Measurements from ENCODE around the gene MYADM.
A peak's percentile ranks its signal among the peaks of the same experiment; 100 is the strongest.

The MYADM gene

GRCh38 chr19:53906211-53907192 lies 38.8 kb downstream of the MYADM start:
- H3F3A ChIP-seq (ENCODE audit: control insufficient read depth, insufficient read depth) = no peaks in the 10 kb centered on the region
- H3K27me3 ChIP-seq (ENCODE audit: control insufficient read depth, low read length) = no peaks in the 10 kb centered on the region
- H3K27ac ChIP-seq (ENCODE audit: low read depth, low read length) = no peak overlapping the region
- no peak overlapping the region for H3K4me2 ChIP-seq (ENCODE audit: low read length)
- H3K9me3 ChIP-seq (ENCODE audit: control insufficient read depth, insufficient read depth, low read length) = no peaks in the 10 kb centered on the region
- no peaks in the 10 kb centered on the region for H3K79me2 ChIP-seq (ENCODE audit: control insufficient read depth, low read length)
- TF ChIP-seq, protein P1, sequence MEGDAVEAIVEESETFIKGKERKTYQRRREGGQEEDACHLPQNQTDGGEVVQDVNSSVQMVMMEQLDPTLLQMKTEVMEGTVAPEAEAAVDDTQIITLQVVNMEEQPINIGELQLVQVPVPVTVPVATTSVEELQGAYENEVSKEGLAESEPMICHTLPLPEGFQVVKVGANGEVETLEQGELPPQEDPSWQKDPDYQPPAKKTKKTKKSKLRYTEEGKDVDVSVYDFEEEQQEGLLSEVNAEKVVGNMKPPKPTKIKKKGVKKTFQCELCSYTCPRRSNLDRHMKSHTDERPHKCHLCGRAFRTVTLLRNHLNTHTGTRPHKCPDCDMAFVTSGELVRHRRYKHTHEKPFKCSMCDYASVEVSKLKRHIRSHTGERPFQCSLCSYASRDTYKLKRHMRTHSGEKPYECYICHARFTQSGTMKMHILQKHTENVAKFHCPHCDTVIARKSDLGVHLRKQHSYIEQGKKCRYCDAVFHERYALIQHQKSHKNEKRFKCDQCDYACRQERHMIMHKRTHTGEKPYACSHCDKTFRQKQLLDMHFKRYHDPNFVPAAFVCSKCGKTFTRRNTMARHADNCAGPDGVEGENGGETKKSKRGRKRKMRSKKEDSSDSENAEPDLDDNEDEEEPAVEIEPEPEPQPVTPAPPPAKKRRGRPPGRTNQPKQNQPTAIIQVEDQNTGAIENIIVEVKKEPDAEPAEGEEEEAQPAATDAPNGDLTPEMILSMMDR (IDR thresholded peaks at IDR 0.05; ENCODE audit: low read depth, low read length, poor library complexity, severe bottlenecking) = peak; percentile 93
- TF ChIP-seq EZH2phosphoT487 (IDR thresholded peaks at IDR 0.05; ENCODE audit: borderline replicate concordance, low read length) = no peak
- H4K20me1 ChIP-seq (ENCODE audit: control insufficient read depth, insufficient read depth, low read depth, low read length) = no peaks in the 10 kb centered on the region
- no peaks in the 10 kb centered on the region for H3K4me1 ChIP-seq (ENCODE audit: control insufficient read depth, low read length)
- H3K9me2 ChIP-seq (replicated peaks; ENCODE audit: control insufficient read depth, low read length) = no peaks in the 10 kb centered on the region
- no peaks in the 10 kb centered on the region for H3K36me3 ChIP-seq (ENCODE audit: control insufficient read depth, low read length)
- no peak overlapping the region for H3K4me3 ChIP-seq (ENCODE audit: low read length)

GRCh38 chr19:53907193-53907581 lies 39.5 kb downstream of the MYADM start:
- TF ChIP-seq EZH2phosphoT487 (IDR thresholded peaks at IDR 0.05; ENCODE audit: borderline replicate concordance, low read length) = no peak
- TF ChIP-seq, protein P1 (IDR thresholded peaks at IDR 0.05; ENCODE audit: low read depth, low read length, poor library complexity, severe bottlenecking) = no peak
- no peaks in the 10 kb centered on the region for H3K9me3 ChIP-seq (ENCODE audit: control insufficient read depth, insufficient read depth, low read length)
- H3K4me3 ChIP-seq (ENCODE audit: low read length) = no peak overlapping the region
- H3K27ac ChIP-seq (ENCODE audit: low read depth, low read length) = no peak overlapping the region
- no peak overlapping the region for H3K4me2 ChIP-seq (ENCODE audit: low read length)
- no peaks in the 10 kb centered on the region for H3F3A ChIP-seq (ENCODE audit: control insufficient read depth, insufficient read depth)
- no peaks in the 10 kb centered on the region for H3K79me2 ChIP-seq (ENCODE audit: control insufficient read depth, low read length)
- no peaks in the 10 kb centered on the region for H3K36me3 ChIP-seq (ENCODE audit: control insufficient read depth, low read length)
- no peaks in the 10 kb centered on the region for H3K27me3 ChIP-seq (ENCODE audit: control insufficient read depth, low read length)
- H3K9me2 ChIP-seq (replicated peaks; ENCODE audit: control insufficient read depth, low read length) = no peaks in the 10 kb centered on the region
- no peaks in the 10 kb centered on the region for H4K20me1 ChIP-seq (ENCODE audit: control insufficient read depth, insufficient read depth, low read depth, low read length)
- H3K4me1 ChIP-seq (ENCODE audit: control insufficient read depth, low read length) = no peaks in the 10 kb centered on the region

GRCh38 chr19:53907690-53908089 lies 40.0 kb downstream of the MYADM start:
- no peak overlapping the region for H3K27ac ChIP-seq (ENCODE audit: low read depth, low read length)
- H3K9me3 ChIP-seq (ENCODE audit: control insufficient read depth, insufficient read depth, low read length) = no peaks in the 10 kb centered on the region
- H4K20me1 ChIP-seq (ENCODE audit: control insufficient read depth, insufficient read depth, low read depth, low read length) = no peaks in the 10 kb centered on the region
- TF ChIP-seq, protein P1 (IDR thresholded peaks at IDR 0.05; ENCODE audit: low read depth, low read length, poor library complexity, severe bottlenecking) = no peak
- TF ChIP-seq EZH2phosphoT487 (IDR thresholded peaks at IDR 0.05; ENCODE audit: borderline replicate concordance, low read length) = no peak
- H3K79me2 ChIP-seq (ENCODE audit: control insufficient read depth, low read length) = no peaks in the 10 kb centered on the region
- H3K27me3 ChIP-seq (ENCODE audit: control insufficient read depth, low read length) = no peaks in the 10 kb centered on the region
- H3F3A ChIP-seq (ENCODE audit: control insufficient read depth, insufficient read depth) = no peaks in the 10 kb centered on the region
- H3K4me2 ChIP-seq (ENCODE audit: low read length) = no peak overlapping the region
- no peaks in the 10 kb centered on the region for H3K4me1 ChIP-seq (ENCODE audit: control insufficient read depth, low read length)
- H3K36me3 ChIP-seq (ENCODE audit: control insufficient read depth, low read length) = no peaks in the 10 kb centered on the region
- H3K4me3 ChIP-seq (ENCODE audit: low read length) = no peak overlapping the region
- H3K9me2 ChIP-seq (replicated peaks; ENCODE audit: control insufficient read depth, low read length) = no peaks in the 10 kb centered on the region
